ENCODE data around the gene CROCC2. TPM values are rescaled to one million over a fixed set of nuclear protein-coding genes. Genes with fewer than 3 reads are reported as not detected.
A peak's percentile ranks its signal among the peaks of the same experiment; 100 is the strongest.

CROCC2 gene
- total and polyA plus RNA-seq, 7 donors, result under 0.01 to 0.09 TPM; not detected in 5

- DNase-seq, result peak; percentile 59
- Histone ChIP-seq H3K27ac (no peak overlapping the region), H3K4me3 (no peak overlapping the region), H3K4me1 (peaks cover 0 to 17% (median 14%) of the 10 kb centered on the region in 4 donors), H3K9me3 (no peaks in the 10 kb centered on the region), H3K36me3 (peaks cover 0 to 4% (median 0%) of the 10 kb centered on the region in 4 donors), H3K27me3 (peaks cover 0 to 28% (median 20%) of the 10 kb centered on the region in 3 donors)
- no peak for TF ChIP-seq CTCF (IDR thresholded peaks at IDR 0.05)
- no peak for TF ChIP-seq POLR2A (IDR thresholded peaks at IDR 0.05)
- no peak for TF ChIP-seq EP300 (IDR thresholded peaks at IDR 0.05)
- no peak for TF ChIP-seq POLR2AphosphoS5 (IDR thresholded peaks at IDR 0.05)
- WGBS, 2 donors, result 88 to 89% methylated on average over 20 of the region's 20 CpGs
- intact Hi-C loops (cut with DNase I), result no loop called here
Measured at GRCh38 chr2:241038374-241039180, 132.4 kb downstream of the CROCC2 start.

- Histone ChIP-seq H3K9me3 (peaks cover 0 to under 1% (median 0%) of the 10 kb centered on the region in 4 donors), H3K27me3 (peaks cover 0 to 28% (median 20%) of the 10 kb centered on the region in 3 donors), H3K4me1 (peaks cover 0 to 17% (median 14%) of the 10 kb centered on the region in 4 donors), H3K36me3 (peaks cover 0 to 4% (median 0%) of the 10 kb centered on the region in 4 donors), H3K27ac (no peak overlapping the region), H3K4me3 (no peak overlapping the region)
- DNase-seq, result peak; percentile 40
- WGBS, 2 donors, result 64 to 81% methylated on average over 4 of the region's 4 CpGs
- intact Hi-C loops (cut with DNase I), result no loop called here
- TF ChIP-seq POLR2AphosphoS5 (IDR thresholded peaks at IDR 0.05), result no peak
- TF ChIP-seq CTCF (IDR thresholded peaks at IDR 0.05), result no peak
- no peak for TF ChIP-seq POLR2A (IDR thresholded peaks at IDR 0.05)
Measured at GRCh38 chr2:241039416-241039815, 133.3 kb downstream of the CROCC2 start.

- Histone ChIP-seq H3K4me3 (no peak overlapping the region), H3K27ac (no peak overlapping the region), H3K4me1 (peaks cover 0 to 17% (median 14%) of the 10 kb centered on the region in 4 donors), H3K9me3 (peaks cover 0 to 5% (median 0%) of the 10 kb centered on the region in 4 donors), H3K36me3 (peaks cover 0 to 4% (median 0%) of the 10 kb centered on the region in 4 donors), H3K27me3 (peaks cover 0 to 25% (median 19%) of the 10 kb centered on the region in 3 donors)
- 90 to 92% methylated on average over 13 of the region's 13 CpGs for WGBS, 2 donors
- intact Hi-C loops (cut with DNase I), result no loop called here
- peak; percentile 37 for DNase-seq
- no peak for TF ChIP-seq POLR2AphosphoS5 (IDR thresholded peaks at IDR 0.05)
- no peak for TF ChIP-seq EP300 (IDR thresholded peaks at IDR 0.05)
- no peak for TF ChIP-seq POLR2A (IDR thresholded peaks at IDR 0.05)
- no peak for TF ChIP-seq CTCF (IDR thresholded peaks at IDR 0.05)
Measured at GRCh38 chr2:241040081-241040803, 134.1 kb downstream of the CROCC2 start.

GRCh38 chr2:241041589-241042158, 135.5 kb downstream of the CROCC2 start:
- no peak overlapping the region for H3K27ac ChIP-seq
- intact Hi-C loops (cut with DNase I), result no loop called here
- WGBS, 2 donors, result 54 to 71% methylated on average over 5 of the region's 5 CpGs

More at GRCh38 chr2:241041589-241042158, 135.5 kb downstream of the CROCC2 start:
- DNase-seq, result no peak
- Histone ChIP-seq H3K4me3 (no peak overlapping the region), H3K27me3 (peaks cover 0 to 12% (median 9%) of the 10 kb centered on the region in 3 donors), H3K36me3 (peaks cover 0 to 4% (median 0%) of the 10 kb centered on the region in 4 donors), H3K4me1 (peaks cover 0 to 6% (median 4%) of the 10 kb centered on the region in 4 donors), H3K9me3 (peaks cover 0 to 5% (median 0%) of the 10 kb centered on the region in 4 donors)
- TF ChIP-seq CTCF (IDR thresholded peaks at IDR 0.05), result no peak
- no peak for TF ChIP-seq POLR2AphosphoS5 (IDR thresholded peaks at IDR 0.05)
- TF ChIP-seq EP300 (IDR thresholded peaks at IDR 0.05), result no peak
- TF ChIP-seq POLR2A (IDR thresholded peaks at IDR 0.05), result no peak

Other genes starting within 250 kb of the CROCC2 start
- gene AQP12B, start 223.5 kb upstream of the CROCC2 start, total RNA-seq, result not detected
- gene AQP12B, start 223.5 kb upstream of the CROCC2 start, polyA plus RNA-seq, result 1 to 10 TPM in 2 of 3 donors, not detected in 1; 1.2 to 5.5 TPM
- not detected for gene AQP12A, start 214.5 kb upstream of the CROCC2 start, total RNA-seq
- gene AQP12A, start 214.5 kb upstream of the CROCC2 start, polyA plus RNA-seq, result 1 to 10 TPM in 2 of 3 donors, not detected in 1; 3.0 to 7.4 TPM
- gene KIF1A, start 86.1 kb upstream of the CROCC2 start, total RNA-seq, result 1 to 10 TPM; 1.3 to 9.7 (median 7.6) TPM
- gene KIF1A, start 86.1 kb upstream of the CROCC2 start, polyA plus RNA-seq, result 1 to 10 TPM in 1 of 3 donors, under 1 TPM in 2; under 0.01 to 4.4 (median under 0.01) TPM
- not detected for gene AGXT, start 37.5 kb upstream of the CROCC2 start, total RNA-seq
- gene AGXT, start 37.5 kb upstream of the CROCC2 start, polyA plus RNA-seq, result 1 to 10 TPM in 2 of 3 donors, under 1 TPM in 1; 0.60 to 2.4 (median 1.6) TPM
- gene MAB21L4, start 10.2 kb upstream of the CROCC2 start, total RNA-seq, result not detected
- 10 to 100 TPM in 1 of 3 donors, 1 to 10 TPM in 2; 1.2 to 17.6 (median 1.7) TPM for gene MAB21L4, start 10.2 kb upstream of the CROCC2 start, polyA plus RNA-seq
- gene SNED1, start 92.3 kb downstream of the CROCC2 start, total RNA-seq, result 10 to 100 TPM in 3 of 4 donors, 1 to 10 TPM in 1; 8.3 to 37.1 (median 17.0) TPM
- gene SNED1, start 92.3 kb downstream of the CROCC2 start, polyA plus RNA-seq, result 1 to 10 TPM in 2 of 3 donors, under 1 TPM in 1; 0.69 to 6.3 (median 3.0) TPM
- gene MTERF4, start 196.0 kb downstream of the CROCC2 start, total RNA-seq, result 10 to 100 TPM; 18.9 to 47.9 (median 33.2) TPM
- gene MTERF4, start 196.0 kb downstream of the CROCC2 start, polyA plus RNA-seq, result 10 to 100 TPM; 27.0 to 40.2 (median 29.1) TPM
- gene PASK, start 243.1 kb downstream of the CROCC2 start, total RNA-seq, result 1 to 10 TPM; 2.8 to 7.7 (median 4.7) TPM
- 10 to 100 TPM in 1 of 3 donors, 1 to 10 TPM in 2; 1.4 to 16.4 (median 1.8) TPM for gene PASK, start 243.1 kb downstream of the CROCC2 start, polyA plus RNA-seq
- gene PPP1R7, start 244.1 kb downstream of the CROCC2 start, total RNA-seq, result 10 to 100 TPM; 41.3 to 63.5 (median 56.8) TPM
- gene PPP1R7, start 244.1 kb downstream of the CROCC2 start, polyA plus RNA-seq, result 10 to 100 TPM; 76.3 to 89.7 (median 78.7) TPM

All from sigmoid colon (tissue), 7 donors.